C4-2B (cell line): Measurements from ENCODE around the gene GLRB.

Source experiments
- H3K27ac ChIP-seq: fragments of 450-650 bp; 2 replicates; pipeline ENCODE4 v1.5.1; 2017
- CTCF ChIP-seq: fragments of 450-650 bp; conservative IDR thresholded peaks from 2 replicates; pipeline ENCODE4 v1.5.1; 2017; ENCODE audit warnings: mild to moderate bottlenecking
- ZFX ChIP-seq: fragments of 450-650 bp; IDR thresholded peaks from 2 replicates; pipeline ENCODE4 v1.6.1; 2017

GLRB gene

GRCh38 chr4:157172011-157172410, 96.1 kb downstream of the GLRB start:
- no peak for TF ChIP-seq ZFX
- peak; percentile 37 for TF ChIP-seq CTCF
- H3K27ac ChIP-seq: no peak overlapping the region

- H3K27ac ChIP-seq: peak overlapping the region; percentile 57
Observed at GRCh38 chr4:157180268-157180667, 104.3 kb downstream of the GLRB start.

GRCh38 chr4:157184300-157184699, 108.3 kb downstream of the GLRB start:
- H3K27ac ChIP-seq: no peak overlapping the region
- TF ChIP-seq ZFX (no peak), CTCF (no peak)

GRCh38 chr4:157185363-157185762, 109.4 kb downstream of the GLRB start:
- no peak overlapping the region for H3K27ac ChIP-seq
- TF ChIP-seq CTCF (no peak), ZFX (no peak)

- no peak overlapping the region for H3K27ac ChIP-seq
- TF ChIP-seq ZFX: no peak
- TF ChIP-seq CTCF: no peak
Observed at GRCh38 chr4:157195374-157195773, 119.4 kb downstream of the GLRB start.

- TF ChIP-seq CTCF: no peak
- no peak for TF ChIP-seq ZFX
- H3K27ac ChIP-seq: no peak overlapping the region
Observed at GRCh38 chr4:157196046-157196445, 120.1 kb downstream of the GLRB start.

GRCh38 chr4:157204634-157205244, 128.8 kb downstream of the GLRB start:
- TF ChIP-seq CTCF (peak; percentile 87), ZFX (no peak)
- no peak overlapping the region for H3K27ac ChIP-seq

- peak; percentile 62 for TF ChIP-seq CTCF
- no peak for TF ChIP-seq ZFX
- no peak overlapping the region for H3K27ac ChIP-seq
Observed at GRCh38 chr4:157217708-157218107, 141.8 kb downstream of the GLRB start.
